ENCODE data around the gene MILR1. TPM values are rescaled to one million over a fixed set of nuclear protein-coding genes. Genes with fewer than 3 reads are reported as not detected.

MILR1 gene
- total and polyA plus RNA-seq, 4 donors: 1.2 to 3.8 (median 1.9) TPM

GRCh38 chr17:64423881-64424280 is 25.0 kb upstream of the MILR1 start:
- TF ChIP-seq YY1 (IDR thresholded peaks at IDR 0.05) (no peak), ZBTB33 (IDR thresholded peaks at IDR 0.05) (no peak), RAD21 (IDR thresholded peaks at IDR 0.05) (no peak), ATF3 (IDR thresholded peaks at IDR 0.05) (no peak), REST (IDR thresholded peaks at IDR 0.05) (no peak), FOXA2 (IDR thresholded peaks at IDR 0.05) (no peak), RXRA (IDR thresholded peaks at IDR 0.05) (no peak), TAF1 (conservative IDR thresholded peaks at IDR 0.05) (no peak), SP1 (IDR thresholded peaks at IDR 0.05) (no peak), GABPA (IDR thresholded peaks at IDR 0.05 in 1 of 2, conservative IDR thresholded peaks at IDR 0.05 in 1 of 2) (no peak), CTCF (IDR thresholded peaks at IDR 0.05; ENCODE audit: low read depth, low read length, missing input control) (no peak)
- Histone ChIP-seq H3K4me1 (ENCODE audit: control insufficient read depth in 4 of 4, insufficient read depth in 4 of 4, low read length in 3 of 4) (no peaks in the 10 kb centered on the region), H3K4me3 (ENCODE audit: low read depth in 1 of 3, low read length in 3 of 3) (no peak overlapping the region), H3K27me3 (ENCODE audit: control insufficient read depth in 4 of 4, insufficient read depth in 4 of 4, low read length in 3 of 4) (no peaks in the 10 kb centered on the region), H3K27ac (ENCODE audit: low read depth in 1 of 2, low read length in 2 of 2) (no peak overlapping the region), H3K36me3 (ENCODE audit: control insufficient read depth in 4 of 4, insufficient read depth in 3 of 4, low read depth in 1 of 4, low read length in 3 of 4) (no peaks in the 10 kb centered on the region), H3K9ac (ENCODE audit: low read depth in 1 of 2, low read length in 2 of 2) (no peak overlapping the region), H3K9me3 (ENCODE audit: control insufficient read depth in 4 of 4, low read length in 3 of 4) (no peaks in the 10 kb centered on the region)
- DNase-seq (ENCODE audit: low spot score): no peak
- WGBS: 81% methylated on average over 3 of the region's 3 CpGs

- TF ChIP-seq REST (IDR thresholded peaks at IDR 0.05): no peak
- TF ChIP-seq GABPA (IDR thresholded peaks at IDR 0.05 in 1 of 2, conservative IDR thresholded peaks at IDR 0.05 in 1 of 2): no peak
- TF ChIP-seq YY1 (IDR thresholded peaks at IDR 0.05): no peak
- TF ChIP-seq FOXA1 (IDR thresholded peaks at IDR 0.05): no peak
- no peak for TF ChIP-seq FOXA2 (IDR thresholded peaks at IDR 0.05)
- TF ChIP-seq RAD21 (IDR thresholded peaks at IDR 0.05): no peak
- TF ChIP-seq MAX (IDR thresholded peaks at IDR 0.05): no peak
- no peak for TF ChIP-seq RXRA (IDR thresholded peaks at IDR 0.05)
- TF ChIP-seq TAF1 (conservative IDR thresholded peaks at IDR 0.05): no peak
- TF ChIP-seq HNF4A (conservative IDR thresholded peaks at IDR 0.05): no peak
- TF ChIP-seq CTCF (IDR thresholded peaks at IDR 0.05; ENCODE audit: low read depth, low read length, missing input control): no peak
- TF ChIP-seq EGR1 (IDR thresholded peaks at IDR 0.05; ENCODE audit: low read depth in 2 of 2): no peak
- TF ChIP-seq SP1 (IDR thresholded peaks at IDR 0.05): no peak
- H3K4me1 ChIP-seq (ENCODE audit: control insufficient read depth in 4 of 4, insufficient read depth in 4 of 4, low read length in 3 of 4): no peaks in the 10 kb centered on the region
- WGBS: 76% methylated on average over 1 of the region's 1 CpG
Measured at GRCh38 chr17:64424324-64424849, 24.5 kb upstream of the MILR1 start.

More at GRCh38 chr17:64424324-64424849, 24.5 kb upstream of the MILR1 start:
- no peak overlapping the region for H3K4me3 ChIP-seq (ENCODE audit: low read depth in 1 of 3, low read length in 3 of 3)
- no peaks in the 10 kb centered on the region for H3K36me3 ChIP-seq (ENCODE audit: control insufficient read depth in 4 of 4, insufficient read depth in 3 of 4, low read depth in 1 of 4, low read length in 3 of 4)
- H3K27me3 ChIP-seq (ENCODE audit: control insufficient read depth in 4 of 4, insufficient read depth in 4 of 4, low read length in 3 of 4): no peaks in the 10 kb centered on the region
- DNase-seq (ENCODE audit: low spot score): no peak
- no peak overlapping the region for H3K27ac ChIP-seq (ENCODE audit: low read depth in 1 of 2, low read length in 2 of 2)
- H3K9ac ChIP-seq (ENCODE audit: low read depth in 1 of 2, low read length in 2 of 2): no peak overlapping the region
- H3K9me3 ChIP-seq (ENCODE audit: control insufficient read depth in 4 of 4, low read length in 3 of 4): no peaks in the 10 kb centered on the region

Data from liver (tissue), 9 donors.